Retinal pigment epithelial cell (primary cell): ENCODE measurements around the gene KIF18A.

Experiments used
- DNase-seq: peaks from one replicate; pipeline ENCODE4 v3.0.0-alpha.2; 2010; ENCODE audit warnings: low read depth
- H3K4me3 ChIP-seq: 2 replicates; pipeline ENCODE4 v1.5.1; 2011; ENCODE audit warnings: mild to moderate bottlenecking, low read length, control low read depth, moderate library complexity
- CTCF ChIP-seq: conservative IDR thresholded peaks from 2 replicates; pipeline ENCODE4 v1.5.1; 2011; ENCODE audit warnings: low read depth, low read length, control low read depth, inconsistent platforms

The KIF18A gene

GRCh38 chr11:27991736-27992135 is 116.2 kb downstream of the KIF18A start:
- no peak for TF ChIP-seq CTCF
- no peak for DNase-seq
- no peak overlapping the region for H3K4me3 ChIP-seq

GRCh38 chr11:27977527-27977926 is 130.4 kb downstream of the KIF18A start:
- DNase-seq = no peak
- no peak for TF ChIP-seq CTCF
- H3K4me3 ChIP-seq = no peak overlapping the region

- peak; percentile 83 for DNase-seq
- TF ChIP-seq CTCF = no peak
Observed at GRCh38 chr11:27977031-27977430, 130.9 kb downstream of the KIF18A start.

GRCh38 chr11:27976262-27976661 is 131.7 kb downstream of the KIF18A start:
- no peak overlapping the region for H3K4me3 ChIP-seq
- no peak for DNase-seq
- no peak for TF ChIP-seq CTCF

More at GRCh38 chr11:27977031-27977430, 130.9 kb downstream of the KIF18A start:
- no peak overlapping the region for H3K4me3 ChIP-seq

GRCh38 chr11:27973851-27974536 is 134.0 kb downstream of the KIF18A start:
- no peak for DNase-seq
- TF ChIP-seq CTCF = no peak
- H3K4me3 ChIP-seq = no peak overlapping the region

GRCh38 chr11:27972522-27973170 is 135.3 kb downstream of the KIF18A start:
- no peak overlapping the region for H3K4me3 ChIP-seq
- TF ChIP-seq CTCF = no peak
- no peak for DNase-seq

- DNase-seq = no peak
- no peak for TF ChIP-seq CTCF
- H3K4me3 ChIP-seq = no peak overlapping the region
Observed at GRCh38 chr11:27971171-27971570, 136.8 kb downstream of the KIF18A start.
